SU-DHL-6 (cell line): ENCODE data around the gene DCDC2.

ENCODE experiments used
- EZH2phosphoT487 ChIP-seq: fragments of 200-600 bp; sonication (generic), shearing (Covaris generic); conservative IDR thresholded peaks from 2 replicates; pipeline ENCODE4 v1.6.1; 2018; ENCODE audit warnings: mild to moderate bottlenecking, antibody characterized with exemption, low read length, moderate library complexity, mixed read lengths
- TF ChIP-seq, protein P1 (sequence below): fragments of 200-600 bp; sonication (generic); IDR thresholded peaks from one replicate; pipeline ENCODE4 v1.5.1; 2017; ENCODE audit warnings: antibody characterized with exemption, mild to moderate bottlenecking, low read length, moderate library complexity; ENCODE audit not compliant: insufficient read depth, poor library complexity, severe bottlenecking

DNA sequence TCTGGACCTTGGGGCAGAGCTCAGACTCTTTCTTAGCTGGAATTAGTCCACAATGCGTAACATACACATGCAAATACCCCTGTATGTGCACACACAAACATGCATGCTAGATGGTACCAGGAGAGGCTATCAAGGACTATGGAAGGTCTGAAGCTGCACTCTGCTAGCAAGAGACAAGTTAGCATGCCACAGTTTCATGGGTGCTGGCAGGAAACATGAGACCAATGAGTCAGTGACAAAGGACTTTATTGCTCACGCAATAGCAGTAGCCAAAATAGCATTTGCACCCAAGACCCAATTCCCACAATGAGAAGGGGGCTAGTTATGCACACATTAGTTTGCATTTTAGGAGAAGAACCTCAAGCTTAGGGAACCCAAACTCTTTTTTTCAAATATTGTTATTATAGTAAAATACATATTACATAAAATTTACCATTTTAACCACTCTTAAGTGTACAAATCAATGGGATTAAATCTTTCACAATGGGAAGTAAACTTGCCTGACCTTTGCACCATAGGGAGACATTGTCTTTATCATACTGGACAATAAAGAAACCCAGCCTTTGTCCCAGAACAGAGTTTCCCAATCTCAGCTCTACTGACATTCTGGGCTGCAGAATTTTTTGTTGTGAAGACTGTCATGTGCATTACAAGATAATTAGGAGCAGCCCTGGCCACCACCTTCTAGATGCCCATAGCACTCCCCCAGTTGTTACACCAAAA, 162.7 kb downstream of the DCDC2 start:
- TF ChIP-seq, protein P1, sequence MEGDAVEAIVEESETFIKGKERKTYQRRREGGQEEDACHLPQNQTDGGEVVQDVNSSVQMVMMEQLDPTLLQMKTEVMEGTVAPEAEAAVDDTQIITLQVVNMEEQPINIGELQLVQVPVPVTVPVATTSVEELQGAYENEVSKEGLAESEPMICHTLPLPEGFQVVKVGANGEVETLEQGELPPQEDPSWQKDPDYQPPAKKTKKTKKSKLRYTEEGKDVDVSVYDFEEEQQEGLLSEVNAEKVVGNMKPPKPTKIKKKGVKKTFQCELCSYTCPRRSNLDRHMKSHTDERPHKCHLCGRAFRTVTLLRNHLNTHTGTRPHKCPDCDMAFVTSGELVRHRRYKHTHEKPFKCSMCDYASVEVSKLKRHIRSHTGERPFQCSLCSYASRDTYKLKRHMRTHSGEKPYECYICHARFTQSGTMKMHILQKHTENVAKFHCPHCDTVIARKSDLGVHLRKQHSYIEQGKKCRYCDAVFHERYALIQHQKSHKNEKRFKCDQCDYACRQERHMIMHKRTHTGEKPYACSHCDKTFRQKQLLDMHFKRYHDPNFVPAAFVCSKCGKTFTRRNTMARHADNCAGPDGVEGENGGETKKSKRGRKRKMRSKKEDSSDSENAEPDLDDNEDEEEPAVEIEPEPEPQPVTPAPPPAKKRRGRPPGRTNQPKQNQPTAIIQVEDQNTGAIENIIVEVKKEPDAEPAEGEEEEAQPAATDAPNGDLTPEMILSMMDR, result no peak
- TF ChIP-seq EZH2phosphoT487, result no peak
